TTC549 (cell line): Measurements from ENCODE around the gene APOL5.
"Not testable (repeated sequence)": the region's sequence is repeated elsewhere in the genome, so short reads cannot be mapped to it uniquely, and the experiment has no call there.

Source experiments
- FAIRE-seq: peaks from 2 replicates; lab custom pipeline; 2012; peaks lifted over from hg19 to GRCh38; lab: Jason Lieb, UNC

APOL5 gene

DNA sequence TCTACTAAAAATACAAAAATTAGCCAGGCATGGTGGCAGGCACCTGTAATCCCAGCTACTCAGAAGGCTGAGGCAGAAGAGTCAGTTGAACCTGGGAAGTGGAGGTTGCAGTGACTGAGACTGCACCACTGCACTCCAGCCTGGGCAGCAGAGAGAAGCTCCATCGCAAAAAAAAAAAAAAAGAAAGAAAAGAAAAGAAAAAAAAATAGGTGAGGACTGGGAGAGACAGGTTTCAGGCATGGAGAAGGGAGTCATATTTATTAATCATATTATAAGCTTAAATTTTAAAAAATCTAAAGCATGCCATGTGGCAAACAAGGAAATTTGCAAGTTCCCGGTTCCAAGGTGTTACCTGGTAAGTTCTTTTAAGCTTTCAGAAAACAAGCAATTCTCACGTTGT, at the start of gene APOL5:
Gene APOL5 (plus strand): TSS at position 301 of the 400 bp plus-strand sequence. CDS start 0 bp downstream, at position 301.
- FAIRE-seq, result no peak

DNA sequence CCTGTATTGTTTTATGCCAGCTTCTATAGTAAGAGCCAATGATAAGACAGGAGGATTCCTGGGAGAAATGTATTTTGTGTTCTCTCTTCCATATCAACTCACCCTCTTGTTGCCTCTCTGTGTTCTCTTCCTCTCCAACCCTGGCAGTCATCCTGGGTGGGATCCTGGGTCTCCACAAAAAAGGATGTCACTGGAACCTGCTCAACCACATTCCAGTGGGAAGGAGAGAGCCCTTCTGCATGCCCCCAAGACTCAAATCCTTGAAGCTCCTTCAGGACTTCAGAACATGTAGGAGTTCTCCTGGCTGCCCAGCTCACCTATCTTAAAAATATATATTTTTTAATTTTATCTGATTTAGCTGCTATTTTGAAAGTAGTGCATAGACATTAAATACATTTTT, 43.3 kb upstream of the APOL5 start:
- no peak for FAIRE-seq

DNA sequence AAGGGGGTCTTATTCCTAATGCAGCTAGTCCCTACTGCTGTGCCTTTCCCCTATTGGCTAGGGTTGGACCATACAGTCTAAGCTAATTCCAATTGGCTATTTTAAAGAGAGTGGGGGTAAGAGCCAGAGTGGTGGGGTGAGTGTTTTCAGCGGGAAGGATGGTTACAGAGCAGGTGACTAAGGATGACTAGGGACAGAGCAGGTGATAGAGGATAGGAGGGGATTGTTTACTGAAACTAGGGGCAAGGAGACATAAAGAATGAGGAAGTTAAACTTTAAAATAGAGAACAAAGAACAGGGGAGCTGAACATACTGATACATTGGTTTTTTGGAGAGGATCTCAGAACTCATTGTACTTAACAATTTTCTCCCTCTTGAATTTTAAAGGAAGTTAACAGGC, 41.6 kb upstream of the APOL5 start:
- FAIRE-seq, result not testable (repeated sequence)

- no peak for FAIRE-seq
Measured at GRCh38 chr22:35677460-35678187, 40.0 kb upstream of the APOL5 start.

GRCh38 chr22:35678836-35679235, 38.8 kb upstream of the APOL5 start:
- FAIRE-seq, result no peak

GRCh38 chr22:35679492-35679891, 38.2 kb upstream of the APOL5 start:
- FAIRE-seq, result not testable (repeated sequence)

- no peak for FAIRE-seq
Measured at GRCh38 chr22:35681454-35682052, 36.1 kb upstream of the APOL5 start.

DNA sequence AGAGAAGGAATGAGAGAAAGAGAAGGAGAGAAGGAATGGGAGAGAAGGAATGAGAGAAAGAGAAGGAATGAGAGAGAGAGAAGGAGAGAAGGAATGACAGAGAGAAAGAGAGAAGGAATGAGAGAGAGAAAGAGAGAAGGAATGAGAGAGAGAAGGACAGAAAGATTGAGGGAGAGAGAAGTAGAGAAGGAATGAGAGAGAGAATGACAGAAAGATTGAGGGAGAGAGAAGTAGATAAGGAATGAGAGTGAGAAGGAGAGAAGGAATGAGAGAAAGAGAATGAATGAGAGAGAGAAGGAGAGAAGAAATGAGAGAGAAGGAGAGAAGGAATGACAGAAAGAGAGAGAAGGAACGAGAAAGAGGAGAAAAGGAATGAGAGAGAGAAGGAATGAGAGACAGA, 34.1 kb upstream of the APOL5 start:
- no peak for FAIRE-seq

DNA sequence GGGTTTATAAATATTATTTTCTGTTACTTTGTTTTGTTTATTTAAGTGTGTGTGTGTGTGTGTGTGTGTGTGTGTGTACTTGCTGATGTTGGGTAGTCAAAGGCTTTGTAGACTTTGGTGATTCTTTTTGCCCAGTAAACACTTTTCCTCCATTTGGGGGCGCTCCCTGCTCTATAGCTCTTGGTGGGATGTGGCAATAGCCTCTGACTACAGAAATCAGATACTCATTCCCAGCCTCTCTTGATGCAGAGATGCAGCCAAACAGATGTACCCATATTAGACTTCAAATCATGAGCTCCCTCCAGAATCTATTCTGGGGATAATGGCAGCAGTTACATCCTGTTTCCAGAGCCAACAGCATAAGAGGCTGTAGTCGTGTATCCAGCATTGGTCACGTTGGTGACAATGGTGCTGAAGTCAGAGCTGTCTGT, 33.4 kb upstream of the APOL5 start:
- FAIRE-seq, result no peak

- FAIRE-seq, result no peak
Measured at GRCh38 chr22:35684732-35685131, 32.9 kb upstream of the APOL5 start.

DNA sequence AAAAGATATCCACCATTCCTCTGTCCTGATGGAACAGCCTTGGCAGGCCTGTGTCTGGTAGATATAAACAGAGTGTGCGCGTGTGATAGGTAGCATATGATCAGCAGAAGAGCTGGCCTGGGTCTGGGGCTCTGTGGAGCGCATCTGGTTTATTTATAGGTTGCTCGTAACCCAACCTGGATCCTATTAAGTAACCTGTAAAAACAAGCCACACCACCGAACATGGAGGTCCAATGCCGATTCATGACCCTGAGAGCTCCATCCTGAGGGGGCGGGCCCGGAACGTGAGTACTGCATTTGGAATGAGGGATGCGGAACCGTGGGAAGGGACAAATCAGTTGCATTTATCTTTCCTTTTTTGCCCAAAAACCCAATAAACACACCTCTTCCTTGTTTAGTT, 31.9 kb upstream of the APOL5 start:
- FAIRE-seq, result no peak

GRCh38 chr22:35686298-35686697, 31.4 kb upstream of the APOL5 start:
- no peak for FAIRE-seq

DNA sequence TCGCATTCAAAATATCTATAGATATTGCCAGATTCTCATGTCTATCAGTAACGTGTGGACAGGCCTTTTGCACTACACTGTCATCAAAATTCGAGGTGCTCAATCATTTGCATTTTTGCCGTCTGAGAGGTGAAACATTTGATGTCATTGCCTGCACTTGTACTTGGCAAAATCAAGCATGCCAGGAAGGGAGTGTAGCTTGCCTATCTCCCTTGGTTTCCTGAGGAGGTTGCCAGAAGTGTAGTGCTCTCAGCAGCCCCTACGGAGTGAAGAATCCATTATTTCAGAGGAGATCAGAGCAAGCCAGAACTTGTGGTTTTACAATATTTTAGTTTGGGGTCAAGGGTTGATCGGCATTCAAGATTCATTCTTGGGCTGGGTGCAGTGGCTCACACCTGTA, 30.2 kb upstream of the APOL5 start:
- no peak for FAIRE-seq

GRCh38 chr22:35688913-35689675, 28.6 kb upstream of the APOL5 start:
- no peak for FAIRE-seq

DNA sequence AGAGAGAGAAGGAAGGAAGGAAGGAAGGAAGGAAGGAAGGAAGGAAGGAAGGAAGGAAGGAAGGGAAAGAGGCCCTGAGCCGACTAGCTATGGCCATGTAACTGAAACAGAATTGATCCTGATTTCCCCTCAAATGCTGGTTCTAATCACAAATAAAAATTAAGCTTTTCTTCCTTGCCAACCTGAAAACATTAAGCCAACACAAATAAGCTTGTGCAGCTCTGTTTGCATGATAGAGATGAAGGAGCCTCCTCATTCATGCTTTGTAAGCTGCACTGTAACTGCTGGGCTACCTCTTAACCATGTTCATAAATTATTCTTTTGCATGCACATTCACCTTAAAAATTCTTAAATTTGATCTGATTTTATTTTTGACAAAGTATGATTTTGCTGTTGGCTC, 27.7 kb upstream of the APOL5 start:
- no peak for FAIRE-seq

GRCh38 chr22:35695202-35695601, 22.5 kb upstream of the APOL5 start:
- no peak for FAIRE-seq

- no peak for FAIRE-seq
Measured at GRCh38 chr22:35697142-35697541, 20.5 kb upstream of the APOL5 start.

- not testable (repeated sequence) for FAIRE-seq
Measured at GRCh38 chr22:35699852-35700251, 17.8 kb upstream of the APOL5 start.

DNA sequence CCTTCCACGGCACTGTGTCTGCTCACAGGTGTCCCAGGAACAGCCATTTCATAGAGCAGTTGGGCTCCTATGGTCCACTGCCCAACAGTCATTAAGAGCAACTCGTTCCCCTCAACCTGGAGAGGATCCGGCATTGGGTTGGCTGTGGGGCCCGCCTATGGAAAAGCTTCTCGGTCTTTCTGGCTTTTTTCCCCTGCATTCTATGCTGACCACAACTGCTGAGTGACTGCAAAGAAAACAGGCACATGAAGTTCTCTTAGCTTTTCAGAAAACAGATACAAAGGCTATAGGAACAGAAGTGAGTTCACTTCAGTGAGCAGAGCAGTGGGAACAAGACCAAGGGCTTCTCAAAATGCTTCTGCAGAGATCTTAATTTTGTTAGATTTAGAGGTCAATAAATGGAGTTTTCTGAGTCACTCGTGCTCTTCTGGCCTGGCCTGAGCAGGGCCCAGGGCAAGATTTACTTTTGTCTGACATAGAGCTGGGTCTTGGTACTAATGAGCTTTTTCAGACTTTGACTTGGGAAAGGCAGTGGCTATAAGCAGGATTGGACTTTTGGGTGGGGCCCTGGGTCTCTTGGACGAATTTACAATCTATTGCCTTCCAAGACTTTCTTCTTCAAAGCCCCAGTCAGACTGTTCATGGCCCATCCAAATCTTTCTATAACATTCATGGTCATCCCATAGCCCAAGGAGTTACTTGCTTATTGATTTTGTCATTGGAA, 13.6 kb upstream of the APOL5 start:
- no peak for FAIRE-seq

DNA sequence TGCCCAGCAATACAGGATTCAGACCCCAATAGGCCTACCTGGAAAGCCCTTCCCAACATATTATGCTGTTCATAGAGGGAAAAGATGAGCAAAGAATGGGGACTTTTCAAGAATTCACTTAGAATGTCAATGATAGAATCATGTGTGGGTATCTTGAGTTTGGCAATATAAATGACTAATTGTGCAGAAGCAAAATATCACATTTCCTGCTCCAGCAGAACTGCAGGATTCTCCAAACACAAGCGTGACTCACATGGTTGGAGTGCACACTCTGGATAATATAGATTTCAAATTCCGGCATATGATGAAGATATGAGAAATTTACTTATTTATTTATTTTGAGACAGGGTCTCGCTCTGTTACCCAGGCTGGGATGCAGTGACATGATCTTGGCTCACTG, 12.5 kb upstream of the APOL5 start:
- FAIRE-seq, result no peak

DNA sequence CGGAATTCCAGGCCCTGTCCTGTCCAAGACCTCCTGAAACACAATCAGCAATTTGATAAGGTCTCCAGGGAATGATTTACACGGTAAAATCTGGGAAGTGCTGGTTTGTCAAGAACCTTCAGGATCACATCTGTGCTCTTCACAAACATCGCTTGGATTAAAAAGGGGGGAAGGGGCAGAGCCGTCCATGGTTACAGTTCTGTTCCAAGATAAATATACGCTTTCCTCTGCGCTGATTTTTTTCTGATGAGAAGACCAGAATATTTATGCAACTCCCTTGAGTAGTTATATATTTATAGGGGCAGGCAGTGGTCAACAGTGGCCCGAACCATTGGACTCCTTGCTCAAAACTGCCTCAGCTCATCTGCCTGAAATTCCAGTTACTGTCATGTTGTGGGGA, 9.2 kb upstream of the APOL5 start:
- FAIRE-seq, result no peak

DNA sequence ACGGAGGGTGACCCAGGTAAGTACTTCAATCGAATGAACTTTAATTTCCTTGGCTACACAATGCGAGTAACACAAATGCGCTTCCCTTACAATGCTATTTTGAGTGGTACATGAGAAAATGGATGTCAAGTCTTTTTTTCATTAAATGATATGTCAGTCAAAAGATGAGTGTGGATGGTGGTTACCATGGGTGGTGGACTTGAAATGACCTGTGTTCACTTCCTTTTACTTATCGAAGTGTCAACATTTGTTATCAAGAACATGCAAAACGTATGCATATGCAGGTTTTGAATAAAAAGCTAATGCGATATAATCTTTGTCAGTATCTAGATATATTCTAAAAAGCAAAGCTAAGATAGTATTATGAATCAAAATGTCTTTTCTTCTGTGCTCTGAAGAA, 8.8 kb upstream of the APOL5 start:
- no peak for FAIRE-seq

DNA sequence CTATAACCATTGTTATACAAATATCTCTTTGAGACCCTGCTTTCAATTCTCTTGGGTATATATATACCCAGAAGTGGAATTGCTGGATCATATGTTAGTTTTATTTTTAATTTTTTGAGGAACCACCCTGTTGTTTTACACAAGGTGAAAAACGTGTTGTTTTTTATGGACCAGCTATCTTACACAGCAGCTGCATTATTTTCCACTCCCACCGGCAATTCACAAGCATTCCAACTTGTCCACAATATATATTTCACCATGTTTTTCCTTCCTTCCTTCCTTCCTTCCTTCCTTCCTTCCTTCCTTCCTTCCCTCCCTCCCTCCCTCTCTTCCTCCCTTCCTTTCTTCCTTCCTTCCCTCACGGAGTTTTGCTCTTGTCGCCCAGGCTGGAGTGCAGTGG, 6.3 kb upstream of the APOL5 start:
- FAIRE-seq, result no peak
